Glomerular endothelial cell (primary cell): Measurements from ENCODE around the gene CRNN. TPM values are rescaled to one million over a fixed set of nuclear protein-coding genes. Genes with fewer than 3 reads are reported as not detected.
A peak's percentile ranks its signal among the peaks of the same experiment; 100 is the strongest.

Source experiments
- DNase-seq: peaks from one replicate; pipeline ENCODE4 v3.0.0-alpha.2; 2011; ENCODE audit warnings: low read depth, low spot score; ENCODE audit errors: extremely low read depth
- total RNA-seq: library from RNA; depleted of rRNA; stranded (reverse); fragments of >200 nt; gene quantifications from 2 replicates; pipeline ENCODE4 v1.2.3, GENCODE V29; 2015

Gene CRNN
- total RNA-seq, result not detected in 2 replicates

DNA sequence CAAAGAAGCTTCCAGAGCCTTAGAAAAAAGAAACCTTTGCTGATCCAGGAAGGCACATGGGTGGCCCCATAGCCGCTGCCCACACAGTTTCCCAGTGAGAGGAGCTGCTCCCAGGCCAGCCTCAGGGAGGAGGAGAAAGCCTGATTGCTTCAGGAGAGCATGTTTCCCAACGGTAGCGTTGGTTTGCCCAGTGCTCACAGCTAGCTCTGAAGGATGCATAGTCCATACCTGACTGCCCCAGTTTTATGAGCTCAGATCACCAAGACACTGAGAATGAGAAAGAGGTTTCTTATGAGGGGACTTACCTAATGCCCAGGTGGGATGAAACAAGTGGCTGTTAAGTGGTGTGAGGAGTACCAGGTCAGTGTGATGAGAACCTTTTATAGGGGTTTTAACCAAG is at the start of gene CRNN:
Gene CRNN, minus strand, starts transcription at position 355 of the 400 bp plus-strand sequence. CDS start 2,030 bp downstream, outside the sequence.
- DNase-seq, result no peak

DNA sequence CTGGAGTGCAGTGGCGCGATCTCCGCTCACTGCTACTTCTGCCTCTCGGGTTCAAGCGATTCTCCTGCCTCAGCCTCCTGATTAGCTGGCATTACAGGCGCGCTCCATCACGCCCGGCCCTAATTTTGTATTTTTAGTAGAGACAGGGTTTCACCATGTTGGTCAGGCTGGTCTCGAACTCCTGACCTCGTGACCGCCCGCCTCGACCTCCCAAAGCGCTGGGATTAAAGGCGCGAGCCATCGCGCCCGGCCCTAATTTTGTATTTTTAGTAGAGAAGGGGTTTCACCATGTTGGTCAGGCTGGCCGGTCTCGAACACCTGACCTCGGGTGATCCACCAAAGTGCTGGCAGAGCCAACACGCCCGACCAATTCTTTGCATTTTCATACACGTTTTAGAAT is 48.6 kb upstream of the CRNN start:
- DNase-seq, result no peak

DNA sequence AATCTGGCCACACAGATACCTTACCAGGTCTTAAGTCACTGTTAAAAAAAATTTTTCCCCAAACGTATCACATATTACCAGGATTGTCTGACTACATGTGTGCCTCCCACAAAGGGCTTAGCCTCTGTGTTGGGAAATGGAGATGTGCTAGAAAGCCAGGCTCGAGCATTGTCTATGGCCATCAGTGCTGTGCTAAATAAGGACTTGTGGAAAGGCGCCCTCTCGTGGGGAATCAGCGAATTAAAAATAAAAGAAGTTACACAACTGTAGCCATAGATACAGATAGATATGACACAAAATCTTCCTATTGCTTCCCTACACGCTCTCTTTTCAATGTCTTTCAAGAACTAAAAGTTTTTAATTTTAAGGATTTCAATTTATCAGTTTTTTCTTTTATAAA is 47.5 kb upstream of the CRNN start:
- DNase-seq, result peak; percentile 33

DNA sequence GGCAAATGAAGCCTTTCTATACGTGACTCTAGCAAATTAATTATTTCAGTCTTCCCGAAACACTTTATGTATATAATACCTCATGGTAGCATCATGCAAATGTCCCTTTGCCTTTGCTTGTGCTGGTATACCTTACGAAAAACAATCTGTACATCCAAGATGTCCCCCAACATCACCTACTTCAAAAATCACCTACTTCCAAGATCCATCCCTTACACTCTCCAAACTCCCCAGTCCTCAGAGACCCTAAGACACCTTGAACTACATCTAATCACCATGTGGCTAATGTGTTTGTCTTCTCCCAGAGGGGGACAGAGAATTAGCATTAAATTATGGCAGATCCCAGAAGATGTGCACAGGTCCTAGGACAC is 46.5 kb upstream of the CRNN start:
- DNase-seq, result no peak

DNA sequence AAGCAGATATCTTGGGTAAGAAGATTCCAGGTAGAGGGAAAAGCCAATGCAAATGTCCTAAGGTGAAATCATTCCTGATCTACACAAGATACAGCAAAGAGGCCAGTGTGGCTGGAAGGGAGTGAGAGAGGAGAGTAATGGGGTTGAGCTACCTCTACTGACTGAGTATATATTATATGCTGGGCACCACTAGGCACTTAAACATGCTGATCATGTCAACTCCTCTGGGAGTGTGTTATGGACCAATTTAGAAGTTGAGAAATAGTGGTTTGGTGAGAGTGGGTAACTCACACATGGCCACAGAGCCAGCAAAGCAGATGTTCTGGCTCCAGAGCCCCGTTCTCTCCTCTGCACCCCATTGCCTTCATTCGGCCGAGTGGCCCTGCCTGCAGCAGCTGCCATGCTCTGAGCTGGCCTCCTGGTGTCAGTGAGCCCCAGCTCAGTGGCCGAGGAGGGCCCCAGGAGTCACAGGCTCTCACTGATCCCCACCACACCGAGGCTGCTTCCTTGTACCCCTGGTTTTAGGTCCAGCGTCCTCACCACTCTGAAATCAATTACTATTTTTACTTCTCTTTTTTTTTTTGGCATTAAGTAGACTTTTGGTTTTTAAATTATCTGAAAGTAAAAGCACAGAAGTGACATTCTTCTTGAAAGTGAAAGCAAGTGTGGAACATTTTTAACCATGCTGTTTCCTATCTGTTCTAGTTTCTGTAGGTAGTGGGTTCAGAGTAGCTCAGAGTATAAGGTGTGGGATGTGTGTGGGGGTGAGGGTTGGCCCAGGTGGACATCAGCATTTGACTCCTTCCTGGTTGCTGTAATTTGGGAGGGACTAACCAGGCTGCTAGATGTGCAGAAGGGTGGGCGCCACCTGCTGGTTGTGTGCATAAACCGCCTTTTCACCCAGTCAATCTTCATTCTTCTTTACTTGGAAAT is 45.8 kb upstream of the CRNN start:
- DNase-seq, result peak; percentile 42

DNA sequence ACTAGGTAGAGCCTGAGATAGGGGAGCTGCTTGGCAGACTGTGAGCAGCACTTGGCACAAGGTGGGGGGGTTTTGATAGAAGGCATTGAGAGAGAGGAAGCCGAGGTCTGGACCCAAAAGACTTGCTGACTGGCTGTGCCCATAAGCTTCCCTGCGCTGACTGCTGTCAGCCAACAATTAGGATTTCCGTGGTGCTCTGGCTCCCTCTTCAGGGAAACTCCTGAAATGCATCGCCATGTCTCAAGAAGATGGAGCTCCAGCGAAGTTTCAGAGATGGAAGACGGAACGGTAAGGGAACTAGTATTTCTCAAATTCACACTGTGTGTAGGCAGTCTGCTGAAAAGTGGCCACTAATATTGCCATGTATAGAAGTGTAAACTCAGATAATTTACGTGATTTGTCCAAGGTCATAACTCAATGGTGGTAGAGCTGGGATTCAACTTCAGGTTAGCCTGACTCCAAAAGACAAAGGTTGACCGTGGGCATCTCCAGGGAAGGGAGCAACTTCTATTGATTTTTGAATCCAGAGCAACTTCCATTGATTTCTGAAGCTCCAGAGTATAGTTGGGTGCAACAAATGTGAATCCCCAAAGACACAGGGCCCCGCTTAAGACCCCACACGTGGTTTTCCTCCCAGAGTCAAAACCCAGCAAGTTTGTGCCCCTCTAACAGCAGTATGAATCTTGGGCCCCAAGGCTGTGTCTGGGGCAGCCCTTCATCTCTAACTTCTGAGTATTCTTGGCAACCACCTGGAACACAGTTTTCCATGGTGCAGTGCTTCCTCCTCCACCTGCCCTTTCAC is 44.5 kb upstream of the CRNN start:
- peak; percentile 41 for DNase-seq

DNA sequence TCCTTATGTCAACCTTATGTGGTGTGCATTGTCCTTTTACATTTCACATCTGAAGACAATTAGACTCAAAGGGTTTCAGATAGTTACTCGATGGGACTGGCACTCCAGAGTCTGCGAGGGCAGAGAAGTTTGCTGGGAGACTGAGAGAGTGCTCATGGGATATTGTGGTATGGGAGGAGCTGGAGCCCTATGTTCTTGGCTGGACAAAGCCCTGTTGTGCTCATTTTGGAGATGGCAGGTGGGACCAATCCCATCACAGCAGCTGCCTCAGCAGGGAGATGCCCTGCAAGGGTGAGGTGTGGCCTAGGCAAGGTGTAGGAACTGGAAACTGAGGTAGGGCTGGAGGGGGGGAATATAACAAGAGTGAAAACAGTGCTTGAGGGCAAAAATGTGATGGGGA is 43.5 kb upstream of the CRNN start:
- DNase-seq, result no peak

DNA sequence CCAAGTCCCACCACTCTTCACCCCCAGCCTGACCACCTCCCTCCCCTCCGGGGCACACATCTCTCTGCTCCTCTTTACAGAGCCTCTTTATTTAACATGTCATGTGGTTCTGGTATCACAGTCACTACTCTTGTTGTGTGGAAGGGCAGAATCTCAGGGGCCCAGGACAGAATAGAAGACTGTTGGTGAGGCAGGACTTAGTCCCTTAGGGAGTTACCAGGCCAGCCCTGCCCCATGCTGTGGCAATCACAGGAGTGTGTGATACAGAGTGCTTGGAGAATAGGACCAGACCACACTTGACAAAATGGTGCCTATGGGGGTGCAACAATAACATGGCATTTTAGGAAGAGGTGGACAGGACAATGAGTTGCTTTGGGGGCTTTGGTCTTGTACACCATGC is 43.0 kb upstream of the CRNN start:
- DNase-seq, result no peak

DNA sequence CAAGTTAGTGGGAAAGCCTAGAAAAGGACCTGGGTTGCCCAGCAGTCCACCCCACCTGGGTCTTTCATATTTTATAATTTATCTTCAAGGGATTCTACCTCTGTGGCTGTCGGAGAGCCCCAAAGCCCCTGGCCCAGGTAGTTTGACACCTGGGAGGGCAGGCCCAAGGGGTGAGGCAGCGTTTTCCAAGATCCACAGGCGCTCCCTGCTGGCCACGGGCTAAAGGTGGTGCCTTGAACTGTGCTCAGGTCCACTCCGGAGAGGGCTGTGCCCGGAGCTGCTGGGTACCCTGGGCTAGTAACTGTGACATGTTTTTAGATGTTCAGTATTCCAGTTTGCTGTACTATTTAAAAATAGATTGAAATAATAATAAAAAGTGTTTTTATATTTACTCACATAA is 37.2 kb upstream of the CRNN start:
- DNase-seq, result no peak

DNA sequence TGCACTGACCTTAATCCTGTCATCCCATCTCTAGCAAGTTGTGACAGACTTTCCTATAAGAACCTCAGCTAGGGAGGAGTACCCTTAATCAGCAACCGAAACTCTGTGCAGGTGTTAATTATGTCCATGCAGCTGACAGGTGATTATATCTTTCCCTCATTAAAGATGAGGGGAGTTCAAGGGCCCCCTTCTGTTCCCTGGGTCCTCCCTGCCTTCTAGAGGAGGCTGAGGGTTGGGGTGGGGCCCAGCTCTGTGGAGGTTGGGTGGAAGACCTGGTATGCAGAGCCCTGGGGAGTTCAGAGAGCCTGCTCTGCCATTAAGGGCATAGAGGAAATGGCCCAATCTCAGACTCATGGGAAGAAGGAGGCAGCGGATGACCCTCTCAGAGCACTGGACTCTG is 35.6 kb upstream of the CRNN start:
- DNase-seq, result no peak

DNA sequence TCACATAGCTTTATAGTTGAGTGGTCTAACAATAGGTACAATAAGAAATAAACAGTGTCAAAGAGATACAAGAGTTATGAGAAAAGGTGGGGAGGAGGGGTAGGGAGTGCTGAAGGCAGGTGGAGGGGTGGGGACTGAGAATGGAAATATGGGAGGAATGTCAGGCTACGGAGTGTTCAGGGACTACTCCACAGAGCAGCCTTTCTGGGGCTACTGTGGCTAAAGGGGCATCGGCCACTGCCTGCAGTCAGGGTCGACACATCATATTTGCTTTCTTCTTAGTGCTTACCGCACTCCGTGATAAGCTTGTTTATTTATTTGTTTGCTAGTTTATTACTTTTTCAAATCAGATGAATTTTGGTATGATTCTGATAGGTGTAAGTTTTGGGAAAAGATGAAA is 34.4 kb upstream of the CRNN start:
- DNase-seq, result no peak

DNA sequence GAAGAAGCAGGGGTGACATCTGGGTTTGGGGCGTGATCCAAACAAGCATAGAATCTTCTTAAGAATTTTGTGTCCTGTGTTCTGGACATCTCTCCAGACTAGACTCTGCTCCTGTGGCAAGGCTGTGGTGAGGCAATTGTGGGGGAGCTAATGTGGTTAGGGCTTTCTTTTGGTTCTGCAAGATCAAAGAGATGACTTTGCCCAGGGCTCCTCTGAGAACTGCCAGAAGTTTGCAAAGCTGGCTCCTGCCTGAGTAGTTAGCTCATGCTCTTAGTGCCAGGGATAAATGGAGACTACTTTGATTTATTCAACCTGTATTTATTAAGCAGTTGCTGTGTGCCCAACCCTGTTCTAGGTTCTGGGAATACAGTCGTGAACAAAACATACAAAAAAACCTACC is 34.0 kb upstream of the CRNN start:
- DNase-seq, result no peak

DNA sequence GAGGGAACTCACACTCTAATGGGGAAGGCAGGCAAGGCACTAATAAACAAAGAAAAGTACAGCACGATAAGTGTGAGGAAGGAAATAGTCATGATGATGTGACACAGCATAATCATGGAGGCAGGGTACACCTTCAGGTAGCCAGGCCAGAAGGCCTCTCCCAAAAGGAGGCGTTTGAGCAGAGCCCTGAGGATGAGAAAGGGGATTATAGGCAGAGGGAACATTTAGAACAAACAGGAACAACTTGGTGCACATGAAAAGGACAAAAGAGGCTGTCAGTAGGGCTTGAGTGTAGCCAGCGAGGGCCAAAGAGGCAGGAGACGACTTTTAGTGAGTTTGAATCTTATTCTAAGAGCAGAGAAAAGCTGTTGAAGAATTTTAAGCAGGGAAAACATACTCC is 33.4 kb upstream of the CRNN start:
- no peak for DNase-seq

DNA sequence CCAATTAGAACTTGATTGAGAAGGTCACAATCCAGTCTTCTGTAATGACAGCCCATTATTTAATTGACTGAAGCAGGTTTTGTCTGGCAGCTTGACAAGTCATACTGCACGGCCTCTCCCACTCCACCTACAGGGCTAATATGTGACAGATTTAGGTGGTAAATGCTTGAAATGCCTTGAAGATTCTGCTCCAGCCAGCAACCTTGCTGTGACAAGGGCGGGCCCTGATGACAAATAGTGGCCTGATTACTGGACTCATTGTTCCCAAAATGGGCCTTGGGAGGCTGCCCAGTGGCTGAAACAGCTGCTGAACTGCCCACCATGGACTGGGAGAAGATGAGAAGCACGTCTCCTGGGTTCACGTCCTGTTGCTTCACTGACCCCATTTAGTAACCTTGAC is 30.0 kb upstream of the CRNN start:
- DNase-seq, result no peak

DNA sequence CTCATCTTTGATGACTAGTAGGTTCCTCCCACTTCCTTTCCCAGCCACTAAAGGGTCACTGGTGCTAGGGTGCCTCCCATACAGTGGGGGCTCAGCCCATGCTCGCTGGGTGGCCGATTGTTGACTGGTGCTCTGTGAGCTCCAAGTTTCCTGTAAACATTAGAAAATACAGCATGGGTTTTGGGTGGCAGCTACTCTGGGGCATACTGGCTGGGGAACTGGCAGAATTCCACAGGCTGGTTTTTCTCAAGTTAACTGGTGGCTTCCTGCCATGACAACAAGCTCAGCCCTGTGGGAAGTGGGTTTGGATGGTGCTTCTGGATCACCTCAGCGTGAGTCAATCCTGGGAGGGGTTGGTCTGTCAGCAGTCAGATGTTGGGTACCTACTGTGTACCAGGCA is 28.7 kb upstream of the CRNN start:
- no peak for DNase-seq

DNA sequence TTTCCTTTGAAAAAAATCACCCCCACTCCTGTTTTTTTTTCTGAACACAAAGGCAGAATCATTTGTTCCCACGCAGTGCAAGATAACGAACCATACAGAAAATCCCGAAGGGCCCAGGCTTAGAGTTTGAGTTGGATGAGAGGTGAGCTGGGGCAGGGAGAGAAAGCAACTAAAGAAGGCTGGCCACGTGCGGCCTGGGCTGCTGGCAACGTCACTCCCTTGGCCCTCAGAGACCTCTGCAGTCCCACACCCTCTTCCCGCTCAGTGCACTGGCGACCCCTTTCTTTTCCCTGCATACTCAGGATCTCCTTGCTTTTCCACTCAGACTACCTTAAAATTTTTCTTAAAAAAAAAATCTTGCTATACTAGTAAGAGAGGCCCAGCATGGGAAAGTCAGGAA is 28.2 kb upstream of the CRNN start:
- no peak for DNase-seq

DNA sequence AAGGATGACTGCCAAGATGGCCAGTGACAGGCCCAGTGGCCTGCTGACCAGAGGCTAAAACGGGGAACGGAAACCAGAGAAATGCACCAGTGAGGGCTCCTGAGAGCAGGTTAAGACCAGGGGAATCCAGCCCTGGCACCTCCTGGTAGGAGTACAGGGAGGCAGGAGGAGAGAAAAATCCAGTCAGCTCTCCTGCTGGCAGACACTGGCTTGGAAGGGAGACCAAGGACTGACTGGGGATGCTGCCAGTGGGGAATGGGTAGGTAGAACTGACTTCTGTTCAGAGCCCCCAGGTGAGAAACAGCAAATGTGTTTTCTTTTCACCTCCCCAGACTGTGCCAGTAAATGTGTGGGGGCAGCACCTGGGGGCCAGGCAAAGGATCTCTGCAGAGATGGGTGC is 27.7 kb upstream of the CRNN start:
- no peak for DNase-seq

DNA sequence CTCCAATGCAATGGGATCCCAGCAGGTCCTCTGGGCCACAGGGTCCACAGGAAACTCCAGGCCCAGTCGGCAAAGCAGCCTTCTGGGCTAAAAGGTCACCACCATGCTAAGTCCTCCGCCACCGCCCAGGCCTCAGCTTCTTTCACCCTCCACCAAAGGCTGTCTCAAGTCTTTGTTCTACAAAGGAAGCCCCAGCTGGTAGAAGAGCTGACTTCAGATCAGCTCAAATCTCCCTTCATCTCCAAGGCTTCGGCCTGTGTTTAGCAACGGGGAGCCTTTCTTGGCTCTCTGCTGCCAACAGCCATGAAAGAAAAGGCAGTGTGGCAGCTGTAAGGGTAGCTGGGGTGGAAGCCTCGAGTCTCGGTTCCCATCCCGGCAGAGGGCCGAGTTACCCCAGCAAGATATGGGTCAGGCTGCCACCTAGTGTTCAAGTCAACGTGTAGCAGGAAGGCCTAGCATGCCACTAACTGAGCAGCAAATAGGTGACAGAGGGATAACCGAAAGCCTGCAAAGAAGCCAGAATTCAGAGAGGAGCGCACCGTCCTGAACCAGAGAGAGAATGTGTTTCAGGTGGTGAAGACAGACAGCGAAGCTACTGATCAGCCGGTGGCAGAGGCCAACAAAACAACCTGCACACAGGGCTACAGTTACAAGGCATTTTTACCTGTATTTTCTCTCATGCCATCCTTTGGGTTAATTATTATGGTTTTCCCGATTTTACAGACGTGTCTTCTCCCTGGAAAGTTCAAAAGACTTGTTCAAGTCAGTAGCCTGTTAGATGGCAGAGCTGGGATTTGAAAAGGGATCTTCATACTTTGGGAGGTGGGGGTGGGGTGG is 26.8 kb upstream of the CRNN start:
- DNase-seq, result no peak

DNA sequence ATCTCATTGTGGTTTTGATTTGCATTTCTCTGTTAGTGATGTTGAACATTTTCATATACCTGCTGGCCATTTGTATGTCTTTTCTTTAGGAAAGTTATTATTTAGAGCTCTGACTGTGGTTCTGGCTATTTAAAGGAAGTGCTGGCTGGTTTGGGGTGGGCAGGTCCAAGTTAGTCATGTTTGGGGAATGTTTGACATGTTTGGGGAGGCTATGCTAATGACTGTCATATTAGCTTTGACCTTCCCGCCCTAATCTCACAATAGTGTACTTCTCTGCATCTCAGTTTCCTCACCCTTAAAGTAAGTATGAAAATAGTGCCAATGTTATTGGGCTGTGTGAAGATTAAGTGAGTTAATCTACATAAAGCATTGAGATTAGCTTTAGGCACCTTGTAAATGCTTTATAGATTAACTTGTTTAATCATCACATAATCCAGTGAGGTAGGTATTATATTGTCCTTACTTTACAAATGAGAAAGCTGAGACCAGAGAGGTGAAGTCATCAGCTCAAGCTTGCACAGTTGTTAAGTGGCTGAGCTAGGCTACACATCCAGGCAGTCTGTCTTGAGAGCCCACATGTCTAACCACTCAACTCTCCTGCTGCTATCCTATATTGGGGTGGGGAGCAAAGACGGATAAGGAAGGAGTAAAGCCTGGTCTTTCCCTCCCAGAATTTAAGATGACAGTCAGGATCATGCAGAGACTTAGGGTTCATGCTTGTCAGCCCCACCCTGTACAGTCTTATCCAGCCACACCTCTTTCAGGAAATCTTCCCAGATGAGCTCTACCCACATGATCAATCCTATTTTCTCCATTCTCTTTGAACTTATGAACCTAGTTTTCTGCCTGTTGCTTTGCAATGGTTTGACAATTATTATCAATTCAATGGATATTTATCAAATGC is 22.8 kb upstream of the CRNN start:
- DNase-seq, result no peak

DNA sequence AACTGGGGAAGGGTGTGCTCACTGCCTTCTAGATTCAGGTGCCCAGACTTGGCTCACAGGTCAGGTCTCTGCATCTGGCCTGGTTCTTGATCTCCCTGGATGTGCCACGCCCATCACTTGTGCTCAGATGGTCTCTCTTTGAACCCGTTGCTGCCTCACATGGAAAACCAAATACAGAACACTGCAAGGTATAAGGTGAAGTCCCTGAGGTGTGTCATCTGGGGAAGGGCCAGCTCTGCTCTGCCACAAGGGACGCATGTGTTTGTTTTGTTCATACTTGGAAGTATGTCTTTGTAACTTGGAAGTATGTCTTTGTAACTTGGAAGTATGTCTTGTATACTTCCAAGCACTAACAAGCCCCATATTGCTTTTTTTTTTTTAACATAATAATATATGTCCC is 13.4 kb upstream of the CRNN start:
- DNase-seq, result no peak
